AG04450 (cell line): ENCODE results near the gene TNKS1BP1. TPM values are rescaled to one million over a fixed set of nuclear protein-coding genes. Genes with fewer than 3 reads are reported as not detected.

Experiments
- CTCF ChIA-PET: fragments of 300-600, 350-600 bp; formaldehyde crosslinking; extraction: SDS; loops from one replicate; lab custom pipeline; 2022; ENCODE audit warnings: antibody characterized with exemption, inconsistent platforms; lab: Charles Lee
- POLR2A ChIA-PET: fragments of 350-600 bp; formaldehyde crosslinking; extraction: SDS; loops from one replicate; lab custom pipeline; 2021; ENCODE audit warnings: antibody characterized with exemption, inconsistent platforms; lab: Yijun Ruan, JAX
- DNase-seq: peaks from one replicate; pipeline ENCODE4 v3.0.0-alpha.2; 2011; ENCODE audit warnings: low read depth, low spot score
- H3K27ac ChIP-seq: one replicate; pipeline ENCODE4 v1.5.1; 2012; ENCODE audit warnings: low read depth, low read length, control low read depth
- H3K27me3 ChIP-seq: one replicate; pipeline ENCODE4 v1.6.0; 2012; ENCODE audit warnings: low read length; ENCODE audit not compliant: control insufficient read depth, insufficient read depth
- H3K4me3 ChIP-seq: 2 replicates; pipeline ENCODE4 v1.5.1; 2011; ENCODE audit warnings: mild to moderate bottlenecking, low read depth, low read length, control low read depth
- H3K9me3 ChIP-seq: 2 replicates; pipeline ENCODE4 v1.5.1; 2012; ENCODE audit warnings: low read length; ENCODE audit not compliant: control insufficient read depth, insufficient read depth
- polyA plus RNA-seq: library from polyadenylated mRNA; depleted of rRNA; stranded (reverse); fragments of >200 nt; gene quantifications from 2 replicates; pipeline ENCODE4 v1.2.3, GENCODE V29; 2011
- TF ChIP-seq, protein P1 (sequence below): IDR thresholded peaks from 2 replicates; pipeline ENCODE4 v1.5.1; 2011; ENCODE audit warnings: low read depth, low read length, control low read depth, inconsistent platforms

The TNKS1BP1 gene
- polyA plus RNA-seq, 1 experiment = 59.4 TPM

DNA sequence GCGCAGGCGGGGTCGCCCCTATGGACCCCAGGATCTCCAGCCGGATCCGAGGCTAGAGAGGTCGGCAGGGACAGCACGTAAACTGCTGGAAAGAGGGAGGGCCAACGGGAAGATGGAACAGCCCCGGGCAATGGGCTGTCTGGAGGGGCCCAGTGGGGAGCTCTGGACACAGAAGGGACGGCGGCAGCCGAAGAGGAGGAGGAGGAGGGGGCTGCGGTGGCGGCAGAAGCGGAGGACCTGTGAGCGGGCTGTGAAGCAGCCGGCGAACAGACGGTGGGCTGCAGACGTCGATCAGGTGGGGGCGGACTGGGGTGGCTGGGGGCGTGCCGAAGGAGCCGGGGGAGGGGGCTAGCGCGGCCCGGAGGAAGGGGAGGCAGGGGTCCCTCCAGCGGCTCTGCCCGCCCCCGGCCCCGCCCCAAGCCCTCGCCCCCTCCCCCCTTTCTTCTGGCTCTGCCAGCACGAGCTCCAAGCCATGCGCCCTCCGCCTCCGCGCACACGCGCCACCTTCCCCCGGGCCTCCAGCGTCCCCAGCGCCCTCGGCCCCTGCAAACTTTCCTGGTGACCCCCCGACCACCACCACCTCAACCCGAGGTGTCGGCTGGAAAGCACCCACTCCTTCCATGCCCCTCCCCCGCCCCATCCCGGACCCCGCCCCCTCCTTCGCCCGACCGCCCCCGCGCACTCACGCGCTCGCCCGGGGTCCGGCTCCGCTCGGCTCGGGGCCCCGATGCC is 432 bp downstream of the TNKS1BP1 start:
- ChIA-PET CTCF (interaction anchor here (1.5 to 1.6 kb wide), 3 partner anchors 12 to 483 kb away, joined by 4 to 5 read pairs (median 5); partner anchors contain the start of gene SSRP1), POLR2A (interaction anchor here (2.4 to 2.5 kb wide), 2 partner anchors 11 to 12 kb away, joined by 14 to 20 read pairs; partner anchors contain the start of gene SSRP1)
- Histone ChIP-seq H3K27ac (peak overlapping the region; percentile 77), H3K4me3 (peak overlapping the region; percentile 83), H3K27me3 (no peaks in the 10 kb centered on the region), H3K9me3 (no peaks in the 10 kb centered on the region; the same call in 1 of the 2 replicates)
- TF ChIP-seq, protein P1, sequence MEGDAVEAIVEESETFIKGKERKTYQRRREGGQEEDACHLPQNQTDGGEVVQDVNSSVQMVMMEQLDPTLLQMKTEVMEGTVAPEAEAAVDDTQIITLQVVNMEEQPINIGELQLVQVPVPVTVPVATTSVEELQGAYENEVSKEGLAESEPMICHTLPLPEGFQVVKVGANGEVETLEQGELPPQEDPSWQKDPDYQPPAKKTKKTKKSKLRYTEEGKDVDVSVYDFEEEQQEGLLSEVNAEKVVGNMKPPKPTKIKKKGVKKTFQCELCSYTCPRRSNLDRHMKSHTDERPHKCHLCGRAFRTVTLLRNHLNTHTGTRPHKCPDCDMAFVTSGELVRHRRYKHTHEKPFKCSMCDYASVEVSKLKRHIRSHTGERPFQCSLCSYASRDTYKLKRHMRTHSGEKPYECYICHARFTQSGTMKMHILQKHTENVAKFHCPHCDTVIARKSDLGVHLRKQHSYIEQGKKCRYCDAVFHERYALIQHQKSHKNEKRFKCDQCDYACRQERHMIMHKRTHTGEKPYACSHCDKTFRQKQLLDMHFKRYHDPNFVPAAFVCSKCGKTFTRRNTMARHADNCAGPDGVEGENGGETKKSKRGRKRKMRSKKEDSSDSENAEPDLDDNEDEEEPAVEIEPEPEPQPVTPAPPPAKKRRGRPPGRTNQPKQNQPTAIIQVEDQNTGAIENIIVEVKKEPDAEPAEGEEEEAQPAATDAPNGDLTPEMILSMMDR = no peak
- DNase-seq = no peak

DNA sequence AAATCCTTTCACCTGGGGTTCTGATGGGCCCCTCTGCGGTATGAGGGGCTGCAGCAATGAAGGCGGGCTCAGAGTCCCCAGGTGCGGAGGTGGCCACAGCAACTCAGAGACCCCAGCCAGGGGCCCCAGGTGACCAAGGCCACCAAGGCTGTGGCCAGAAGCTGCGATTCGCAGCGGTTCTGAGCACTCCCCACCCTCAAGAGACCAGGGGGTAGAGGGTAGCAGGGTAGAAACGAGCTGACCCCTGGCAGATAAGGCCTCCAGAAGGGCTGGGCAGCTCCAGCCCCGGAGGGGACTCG is 948 bp downstream of the TNKS1BP1 start:
- Histone ChIP-seq H3K27me3 (no peaks in the 10 kb centered on the region), H3K9me3 (no peaks in the 10 kb centered on the region; the same call in 1 of the 2 replicates), H3K4me3 (peak overlapping the region; percentile 83), H3K27ac (peak overlapping the region; percentile 77)
- TF ChIP-seq, protein P1 = no peak
- ChIA-PET CTCF (interaction anchor here (1.6 kb wide), 2 partner anchors 22 to 483 kb away, joined by 4 to 5 read pairs; no protein-coding TSS in a partner anchor), POLR2A (interaction anchor here (2.4 kb wide), 1 partner anchor 12 kb away, joined by 20 read pairs; no protein-coding TSS in a partner anchor)
- no peak for DNase-seq

DNA sequence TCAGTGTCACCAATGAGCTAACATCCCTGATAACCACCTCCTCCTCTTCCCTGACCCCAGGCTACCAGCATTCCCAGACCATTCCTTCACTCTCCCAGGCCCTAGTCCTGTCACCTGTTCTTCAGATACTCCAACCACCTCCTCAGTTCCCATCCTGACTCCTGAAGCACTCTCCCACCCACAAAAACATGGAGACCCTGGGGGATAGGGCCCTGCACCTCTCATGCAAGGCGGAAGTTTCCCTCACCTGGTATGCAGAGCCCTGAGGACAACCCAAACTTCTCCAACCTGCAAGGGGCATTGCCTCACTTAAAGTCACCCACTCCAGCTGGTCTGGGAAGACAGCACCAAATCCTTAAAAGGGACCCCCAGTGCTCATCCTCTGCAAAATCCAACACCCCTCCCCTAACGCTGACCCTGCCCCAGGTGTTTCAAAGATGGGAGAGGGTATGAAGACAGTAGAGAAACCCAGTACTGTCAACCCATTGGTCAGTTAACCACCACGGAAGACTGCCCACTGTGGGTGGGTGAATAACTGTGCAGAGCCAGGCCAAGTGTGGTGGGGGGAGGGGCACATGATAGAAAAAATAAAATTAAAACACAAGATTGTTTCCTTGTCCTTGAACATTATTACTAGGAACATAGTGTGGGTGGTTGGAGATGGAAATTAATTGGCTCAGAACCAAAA is 1.4 kb downstream of the TNKS1BP1 start:
- TF ChIP-seq, protein P1 = peak; percentile 41
- Histone ChIP-seq H3K27ac (peak overlapping the region; percentile 83), H3K4me3 (peak overlapping the region; percentile 83), H3K27me3 (no peaks in the 10 kb centered on the region), H3K9me3 (no peaks in the 10 kb centered on the region; the same call in 1 of the 2 replicates)
- ChIA-PET POLR2A (interaction anchor here (0.6 to 2.9 kb wide), 3 partner anchors 11 to 17 kb away, joined by 3 to 44 read pairs (median 20); no protein-coding TSS in a partner anchor), CTCF (interaction anchor here (1.6 to 2.9 kb wide), 3 partner anchors 22 to 482 kb away, joined by 4 to 23 read pairs (median 5); no protein-coding TSS in a partner anchor)
- DNase-seq = no peak

DNA sequence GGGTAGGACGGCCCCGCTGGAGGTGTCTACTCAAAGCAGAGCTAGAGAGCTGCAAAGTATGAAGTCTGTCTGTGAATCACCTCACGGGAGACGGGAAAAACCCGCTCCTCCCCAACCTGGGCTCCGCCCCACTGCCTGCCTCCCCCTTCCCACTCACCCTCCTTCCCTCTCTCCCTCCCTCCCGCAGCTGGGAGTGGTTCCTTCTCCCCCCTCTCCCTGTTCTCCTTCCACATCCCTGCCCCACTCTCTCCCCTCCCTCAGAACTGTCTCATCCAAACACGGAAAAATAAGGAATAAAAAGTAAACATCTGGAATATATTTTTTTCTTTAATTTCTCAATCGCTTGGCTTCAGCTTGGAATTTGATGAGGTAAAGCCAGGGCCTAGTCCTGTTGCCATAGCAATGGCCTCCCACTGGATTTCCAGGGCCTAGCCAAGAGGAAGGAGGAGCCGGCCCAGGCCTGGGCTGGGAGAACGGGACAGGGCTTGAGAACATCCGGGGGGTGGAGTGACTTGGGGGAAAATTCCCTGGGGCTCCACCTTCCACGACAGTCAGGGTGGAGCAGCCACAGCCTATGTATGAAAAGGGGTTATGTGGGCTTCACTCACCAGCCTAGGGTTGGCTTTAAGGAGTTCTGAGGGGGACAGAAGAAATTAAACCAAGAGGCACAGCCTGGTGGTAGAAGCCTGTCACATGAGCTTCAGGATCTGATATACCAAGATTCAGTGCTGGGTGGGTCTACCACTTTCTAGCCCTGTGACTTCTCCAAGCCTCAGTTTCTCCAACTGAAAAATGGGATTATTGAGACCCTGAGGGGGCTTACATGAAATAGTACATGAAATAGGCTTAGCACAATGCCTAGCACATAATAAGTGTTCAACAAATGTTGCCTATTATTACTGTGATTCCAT is 2.2 kb downstream of the TNKS1BP1 start:
- TF ChIP-seq, protein P1 = no peak
- POLR2A ChIA-PET = interaction anchor here (0.6 to 2.9 kb wide), 6 partner anchors 10 to 208 kb away, joined by 3 to 44 read pairs (median 6); no protein-coding TSS in a partner anchor
- no peaks in the 10 kb centered on the region; the same call in 1 of the 2 replicates for H3K9me3 ChIP-seq
- peak overlapping the region; percentile 83 for H3K27ac ChIP-seq
- peak; percentile 95 for DNase-seq
- H3K27me3 ChIP-seq = no peaks in the 10 kb centered on the region
- peak overlapping the region; percentile 83 for H3K4me3 ChIP-seq
- CTCF ChIA-PET = interaction anchor here (0.9 to 2.9 kb wide), 2 partner anchors 28 to 73 kb away, joined by 6 to 23 read pairs; no protein-coding TSS in a partner anchor
